T follicular helper cell (primary cell): ENCODE results near the gene CRTC3.
"Not testable (repeated sequence)": the region's sequence is repeated elsewhere in the genome, so short reads cannot be mapped to it uniquely, and the experiment has no call there.

Source experiments
- DNase-seq: peaks from one replicate; pipeline ENCODE4 v3.0.0-alpha.2; 2020; ENCODE audit warnings: low read depth

CRTC3 gene

GRCh38 chr15:90623854-90624253 is 94.1 kb downstream of the CRTC3 start:
- no peak for DNase-seq

DNA sequence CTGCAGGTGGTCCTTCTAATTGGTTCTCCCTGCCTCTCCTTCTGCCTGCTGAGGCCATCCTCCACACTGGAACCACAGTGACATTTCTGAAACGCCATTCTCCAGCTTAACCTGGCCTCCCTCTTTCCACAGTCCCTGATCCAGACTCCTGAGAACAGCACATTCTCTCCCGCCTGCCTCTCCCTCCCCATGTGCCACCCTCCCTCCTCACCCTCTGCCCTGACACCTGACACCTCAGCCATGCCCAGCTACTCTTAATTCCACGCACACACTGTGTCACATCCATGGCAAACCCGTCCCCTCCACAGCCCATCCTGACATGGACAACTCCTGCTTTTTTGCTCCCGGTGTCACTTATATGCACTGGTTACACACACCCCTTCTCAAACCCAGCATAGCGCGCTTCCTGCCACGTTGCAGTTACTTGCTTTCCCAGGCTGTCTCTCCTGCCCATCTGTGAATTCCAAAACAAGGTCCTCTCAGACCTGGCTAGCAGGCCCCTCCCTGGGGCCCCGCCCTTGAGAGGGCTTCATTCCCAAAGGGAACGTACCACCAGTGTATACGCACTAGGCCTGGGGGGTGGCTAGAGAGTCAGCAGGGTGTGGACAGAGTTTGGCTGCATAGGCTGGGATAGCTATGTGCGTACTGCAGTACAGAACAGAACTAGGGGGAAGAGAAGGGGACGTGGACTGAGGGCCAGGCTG is 94.7 kb downstream of the CRTC3 start:
- no peak for DNase-seq

- DNase-seq: no peak
Observed at GRCh38 chr15:90625037-90625436, 95.3 kb downstream of the CRTC3 start.

- DNase-seq: no peak
Observed at GRCh38 chr15:90629217-90629616, 99.5 kb downstream of the CRTC3 start.

GRCh38 chr15:90633360-90633759 is 103.6 kb downstream of the CRTC3 start:
- DNase-seq: no peak

DNA sequence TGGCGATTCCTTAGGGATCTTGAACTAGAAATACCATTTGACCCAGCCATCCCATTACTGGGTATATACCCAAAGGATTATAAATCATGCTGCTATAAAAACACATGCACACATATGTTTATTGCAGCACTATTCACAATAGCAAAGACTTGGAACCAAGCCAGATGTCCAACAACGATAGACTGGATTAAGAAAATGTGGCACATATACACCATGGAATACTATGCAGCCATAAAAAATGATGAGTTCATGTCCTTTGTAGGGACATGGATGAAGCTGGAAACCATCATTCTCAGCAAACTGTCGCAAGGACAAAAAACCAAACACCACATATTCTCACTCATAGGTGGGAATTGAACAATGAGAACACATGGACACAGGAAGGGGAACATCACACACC is 107.3 kb downstream of the CRTC3 start:
- not testable (repeated sequence) for DNase-seq

- DNase-seq: no peak
Observed at GRCh38 chr15:90637693-90638092, 108.0 kb downstream of the CRTC3 start.

DNA sequence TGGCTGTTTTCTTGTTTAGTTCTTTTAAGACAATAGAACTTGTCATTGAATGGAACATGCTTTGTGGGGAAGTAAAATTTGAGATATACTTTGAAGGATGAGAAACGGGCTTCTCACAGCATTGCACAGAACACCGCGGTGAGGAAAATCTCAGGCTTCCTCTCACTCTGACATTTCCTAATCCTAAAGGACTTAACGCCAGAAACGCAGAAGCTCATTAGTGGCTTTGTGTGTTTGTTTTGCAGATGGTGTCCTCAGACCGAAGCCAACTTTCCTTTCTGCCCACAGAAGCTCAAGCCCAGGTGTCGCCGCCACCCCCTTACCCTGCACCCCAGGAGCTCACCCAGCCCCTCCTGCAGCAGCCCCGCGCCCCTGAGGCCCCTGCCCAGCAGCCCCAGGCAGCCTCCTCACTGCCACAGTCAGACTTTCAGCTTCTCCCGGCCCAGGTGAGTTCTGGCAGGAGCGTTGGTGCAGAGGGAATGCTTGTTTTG is 108.5 kb downstream of the CRTC3 start:
- DNase-seq: no peak

DNA sequence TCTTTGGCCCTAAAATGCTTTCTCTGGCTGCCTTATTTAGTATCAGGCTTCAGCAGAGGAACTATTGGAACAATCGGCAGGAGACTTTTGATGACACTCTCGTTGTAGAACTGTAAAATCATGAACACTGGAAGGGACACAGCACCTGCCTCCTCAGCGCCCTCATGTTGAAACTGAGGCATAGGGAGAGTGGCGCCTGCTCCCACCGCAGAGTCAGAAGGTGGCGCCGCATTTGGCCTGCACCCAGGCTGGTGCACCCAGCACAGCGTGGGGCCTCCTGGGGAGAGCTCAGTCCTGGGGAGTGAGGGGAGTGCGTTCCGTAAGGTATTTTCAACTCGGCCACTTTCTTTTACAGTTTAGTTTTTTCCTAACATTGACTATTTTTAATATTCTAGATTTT is 109.2 kb downstream of the CRTC3 start:
- no peak for DNase-seq

- no peak for DNase-seq
Observed at GRCh38 chr15:90640862-90641261, 111.1 kb downstream of the CRTC3 start.

GRCh38 chr15:90641581-90642463 is 112.1 kb downstream of the CRTC3 start:
- no peak for DNase-seq

- no peak for DNase-seq
Observed at GRCh38 chr15:90642464-90643300, 113.0 kb downstream of the CRTC3 start.

- no peak for DNase-seq
Observed at GRCh38 chr15:90643301-90643632, 113.5 kb downstream of the CRTC3 start.

DNA sequence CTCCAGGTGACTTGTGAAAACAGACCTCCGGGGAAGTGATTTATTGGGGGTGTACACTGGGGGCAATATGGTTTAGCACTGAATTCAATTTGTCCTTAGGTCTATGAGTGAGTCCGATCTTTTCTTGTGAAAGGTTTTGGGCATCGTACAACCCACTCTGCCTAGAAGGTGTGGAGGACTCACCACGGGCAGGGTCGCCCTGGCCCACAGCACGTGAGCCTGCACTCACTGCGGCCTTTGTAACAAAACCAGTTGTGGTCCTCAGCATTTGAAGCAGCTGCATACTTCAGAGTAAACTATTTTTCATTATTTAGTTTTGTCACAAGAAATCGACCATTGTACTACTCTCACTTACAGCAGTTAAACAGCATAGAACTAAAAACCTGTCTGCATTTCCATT is 114.8 kb downstream of the CRTC3 start:
- DNase-seq: no peak

GRCh38 chr15:90644952-90645725 is 115.4 kb downstream of the CRTC3 start:
- no peak for DNase-seq

GRCh38 chr15:90645873-90646575 is 116.3 kb downstream of the CRTC3 start:
- no peak for DNase-seq

DNA sequence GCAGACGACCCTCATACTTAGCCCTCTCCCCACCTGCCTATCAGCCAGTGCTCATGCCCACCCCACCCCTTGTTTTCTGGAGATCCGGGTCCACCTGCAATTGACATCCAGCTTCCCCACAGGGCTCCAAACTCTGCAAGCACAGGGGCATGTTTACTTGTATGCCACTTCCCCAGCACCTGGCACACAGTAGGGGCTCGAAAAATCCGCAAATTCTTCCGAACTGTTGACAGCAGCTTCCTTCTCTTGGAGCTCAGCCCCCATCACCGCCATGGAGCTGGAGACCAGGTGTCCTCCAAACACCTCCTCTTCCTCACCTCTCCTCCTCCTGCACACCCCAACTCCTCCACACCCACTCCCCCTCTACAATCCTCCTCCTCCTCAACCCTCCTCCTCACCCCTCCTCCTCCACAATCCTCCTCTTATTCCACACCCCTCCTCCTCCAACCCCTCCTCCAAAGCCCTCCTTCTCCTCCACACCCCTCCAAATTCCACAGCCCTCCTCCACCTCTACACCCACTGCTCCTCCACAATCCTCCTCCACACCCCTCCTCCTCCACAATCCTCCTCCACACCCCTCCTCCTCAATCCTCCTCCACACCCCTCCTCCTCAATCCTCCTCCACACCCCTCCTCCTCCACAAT is 117.1 kb downstream of the CRTC3 start:
- no peak for DNase-seq

DNA sequence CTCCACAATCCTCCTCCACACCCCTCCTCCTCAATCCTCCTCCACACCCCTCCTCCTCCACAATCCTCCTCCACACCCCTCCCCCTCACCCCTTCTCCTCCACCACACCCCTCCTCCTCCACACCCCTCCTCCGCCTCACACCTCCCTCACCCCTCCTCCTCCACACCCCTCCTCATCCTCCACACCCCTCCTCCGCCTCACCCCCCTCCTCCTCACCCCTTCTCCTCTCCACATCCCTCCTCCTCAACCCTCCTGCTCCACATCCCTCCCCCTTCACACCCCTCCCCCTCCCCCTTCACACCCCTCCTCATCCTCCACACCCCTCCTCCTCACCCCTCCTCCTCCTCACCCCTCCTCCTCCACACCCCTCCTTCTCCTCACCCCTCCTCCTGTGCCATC is 117.6 kb downstream of the CRTC3 start:
- DNase-seq: no peak

DNA sequence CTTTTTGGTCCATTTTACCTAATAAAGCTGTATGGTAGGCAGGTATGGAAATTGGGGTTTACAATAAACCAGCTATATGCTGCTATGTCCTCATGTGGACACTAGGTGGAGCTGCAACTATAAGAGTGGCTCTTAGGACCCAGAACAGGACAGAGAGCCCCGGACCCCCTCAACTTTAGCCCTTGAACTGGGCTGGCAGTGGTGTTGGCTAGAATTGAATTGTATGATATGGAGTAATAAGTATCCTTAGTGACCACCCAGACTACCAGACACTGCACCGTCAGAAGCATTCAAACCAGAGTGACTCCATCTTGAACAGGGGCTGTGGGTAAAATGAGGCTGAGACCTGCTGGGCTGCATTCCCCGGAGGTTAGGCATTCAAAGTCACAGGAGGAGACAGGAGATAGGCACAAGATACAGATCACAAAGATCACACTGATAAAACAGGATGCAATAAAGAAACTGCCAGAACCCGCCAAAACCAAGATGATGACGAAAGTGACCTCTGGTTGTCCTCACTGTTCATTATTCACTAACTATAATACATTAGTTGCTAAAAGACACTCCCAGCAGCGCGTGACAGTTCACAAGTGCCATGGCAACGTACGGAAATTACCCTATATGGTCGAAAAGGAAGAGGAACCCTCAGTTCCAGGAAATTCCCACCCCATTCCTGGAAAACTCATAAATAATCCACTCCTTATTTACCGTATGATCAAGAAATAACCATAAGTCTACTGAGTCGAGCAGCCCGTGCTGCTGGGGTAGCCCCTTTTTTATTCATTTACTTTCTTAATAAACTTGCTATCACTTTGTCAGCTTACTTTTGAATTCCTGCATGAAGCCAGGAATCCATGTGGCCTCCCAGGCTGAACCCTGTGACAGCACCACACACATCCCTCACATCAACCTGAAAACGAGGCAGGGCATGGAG is 118.7 kb downstream of the CRTC3 start:
- peak; percentile 42 for DNase-seq
